ENCODE measurements around the gene PCTP.

PCTP gene

DNA sequence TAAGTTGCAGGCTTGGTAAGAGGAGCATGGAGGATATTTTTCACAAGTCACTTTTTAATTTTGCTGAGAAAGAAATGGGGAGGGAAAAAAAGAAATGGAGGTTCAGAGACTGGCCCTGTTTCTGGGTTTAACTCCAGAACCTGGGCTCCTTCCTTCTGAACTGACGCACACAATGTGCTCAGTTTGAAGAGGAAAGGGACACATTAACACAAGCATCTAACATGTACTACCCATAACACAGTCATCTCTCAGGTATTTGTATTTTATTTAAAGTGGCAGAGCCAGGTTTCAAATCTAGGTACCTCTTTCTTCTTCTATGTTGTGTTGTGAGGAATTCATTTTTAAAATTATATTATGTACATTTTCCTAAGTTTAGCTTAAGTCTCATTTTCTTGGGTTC is 22.9 kb upstream of the PCTP start:
- DNase-seq (ENCODE audit: low read depth in 2 of 2) = no peak

DNA sequence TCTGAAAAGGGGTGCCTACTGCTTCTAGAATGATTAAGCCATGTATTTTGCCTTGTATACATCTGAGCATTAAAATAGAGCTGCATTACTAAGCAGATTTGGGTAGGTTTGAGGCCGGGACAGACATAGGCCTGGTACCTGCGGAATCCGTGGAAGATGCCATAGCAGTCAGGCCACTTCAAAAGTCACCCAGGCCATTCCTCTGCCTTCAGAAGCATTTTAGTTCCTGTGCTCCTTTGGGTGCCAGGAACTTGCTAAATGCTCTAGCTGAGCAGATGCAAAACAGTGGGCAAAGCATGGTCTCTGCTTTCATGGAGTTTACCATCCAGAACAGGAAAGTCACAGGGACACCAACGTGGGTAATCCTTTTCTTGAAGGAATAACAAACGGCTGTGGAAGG is 22.5 kb upstream of the PCTP start:
- no peak for DNase-seq (ENCODE audit: low read depth in 2 of 2)

DNA sequence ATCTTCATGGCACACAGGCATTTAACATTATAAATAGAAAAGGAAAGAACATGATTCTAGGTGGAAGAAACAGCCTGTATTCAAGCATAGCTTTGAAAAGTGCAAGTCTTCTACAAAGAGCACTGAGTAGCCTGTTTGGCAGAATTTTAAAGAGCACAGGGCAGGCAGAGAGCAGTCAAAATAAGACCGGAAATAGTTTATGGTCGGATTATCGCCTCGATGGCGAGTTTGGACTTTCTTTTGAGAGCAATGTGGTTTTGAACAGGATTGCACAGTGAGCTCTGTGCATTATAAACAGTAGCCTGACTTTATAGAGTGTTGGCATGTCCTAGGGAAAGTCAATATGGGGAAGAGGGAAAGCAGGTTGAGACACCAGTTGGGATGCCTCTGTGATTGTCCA is 22.0 kb upstream of the PCTP start:
- DNase-seq (ENCODE audit: low read depth in 2 of 2) = no peak

DNA sequence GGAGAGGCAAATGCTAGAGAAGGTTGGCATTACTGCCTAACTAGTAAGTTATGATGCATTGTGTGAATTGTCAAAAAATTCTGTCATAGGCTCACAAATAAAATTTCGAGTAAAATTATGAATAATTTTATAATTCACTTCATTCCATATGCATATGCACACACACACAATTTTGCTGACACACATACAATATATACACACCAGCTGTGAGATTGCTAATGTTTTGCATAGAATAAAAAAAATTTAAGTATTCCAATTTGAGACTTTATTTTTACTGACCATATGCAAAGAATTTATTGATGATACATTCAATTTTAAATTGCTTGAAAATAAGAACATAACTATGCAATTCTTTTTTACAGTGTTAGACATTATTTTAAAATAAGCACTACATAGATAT is 21.4 kb upstream of the PCTP start:
- DNase-seq (ENCODE audit: low read depth in 2 of 2) = no peak

DNA sequence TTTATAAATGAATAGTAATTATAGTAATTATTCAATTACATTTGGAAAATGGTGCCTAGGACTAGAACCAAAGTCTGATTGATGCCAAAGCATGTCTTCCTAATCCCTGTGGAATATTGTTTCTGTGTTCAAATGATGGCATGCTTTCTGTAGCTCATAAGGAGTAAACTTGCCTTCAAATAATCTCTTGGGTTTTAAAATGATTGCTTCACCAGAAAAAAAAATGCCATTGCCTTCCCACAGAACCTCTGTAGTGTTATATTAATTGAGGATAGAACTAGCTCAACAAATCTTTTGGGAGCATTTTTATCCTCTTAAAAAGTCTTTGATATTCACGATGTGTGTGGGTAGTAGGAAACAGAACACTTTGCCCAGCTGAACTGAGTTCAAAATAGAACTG is 20.5 kb upstream of the PCTP start:
- no peak for DNase-seq (ENCODE audit: low read depth in 2 of 2)

DNA sequence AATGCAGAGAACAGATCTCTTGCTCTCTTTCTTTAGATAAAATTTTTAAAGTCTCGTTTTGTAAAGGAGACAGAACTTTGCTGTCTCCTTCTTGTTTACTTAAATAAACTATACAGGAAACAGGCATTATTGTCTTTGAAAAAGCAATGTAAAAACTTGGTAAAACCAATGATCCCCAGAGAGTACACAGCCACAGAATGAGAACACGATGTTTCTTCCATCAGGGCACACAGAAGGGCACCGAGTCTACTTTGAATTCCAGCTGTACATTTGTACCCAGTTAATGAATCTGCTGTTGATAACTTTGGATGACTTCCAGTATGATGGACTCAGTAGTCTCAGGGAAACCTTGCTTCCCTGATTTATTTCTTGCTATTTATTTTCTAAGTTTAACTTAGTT is 20.0 kb upstream of the PCTP start:
- no peak for DNase-seq (ENCODE audit: low read depth in 2 of 2)

DNA sequence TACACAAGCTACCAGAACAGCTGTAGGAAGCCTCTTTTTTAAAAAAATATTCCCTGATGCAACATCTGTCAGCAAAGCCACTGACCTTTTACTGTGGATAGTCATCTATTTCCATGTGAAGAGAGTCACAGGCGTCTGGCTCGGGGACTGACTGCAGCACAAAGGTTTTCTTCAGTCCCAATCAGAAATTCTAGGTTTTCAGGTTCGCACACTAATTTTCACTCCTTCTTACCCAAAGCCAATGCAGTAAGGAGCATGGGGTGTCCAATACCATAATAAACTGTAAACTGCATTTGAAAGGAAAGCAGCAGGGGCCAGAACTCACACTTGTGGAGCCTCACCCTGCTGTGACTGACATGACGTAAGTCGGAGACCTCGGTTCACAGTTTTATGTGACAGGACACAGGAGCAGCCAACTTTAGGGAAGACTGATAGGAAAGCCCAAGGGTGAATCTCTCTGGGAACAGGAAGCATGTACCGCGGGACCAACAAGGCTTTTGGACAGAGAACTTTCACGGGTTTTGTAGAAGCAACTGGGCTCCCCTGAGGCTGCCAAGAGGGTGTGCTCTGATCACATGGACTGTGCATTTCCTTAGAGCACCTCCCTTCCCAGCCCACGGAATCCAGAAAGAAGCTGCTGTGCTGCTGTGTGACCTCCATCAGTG is 19.1 kb upstream of the PCTP start:
- DNase-seq (ENCODE audit: low read depth in 2 of 2) = no peak

DNA sequence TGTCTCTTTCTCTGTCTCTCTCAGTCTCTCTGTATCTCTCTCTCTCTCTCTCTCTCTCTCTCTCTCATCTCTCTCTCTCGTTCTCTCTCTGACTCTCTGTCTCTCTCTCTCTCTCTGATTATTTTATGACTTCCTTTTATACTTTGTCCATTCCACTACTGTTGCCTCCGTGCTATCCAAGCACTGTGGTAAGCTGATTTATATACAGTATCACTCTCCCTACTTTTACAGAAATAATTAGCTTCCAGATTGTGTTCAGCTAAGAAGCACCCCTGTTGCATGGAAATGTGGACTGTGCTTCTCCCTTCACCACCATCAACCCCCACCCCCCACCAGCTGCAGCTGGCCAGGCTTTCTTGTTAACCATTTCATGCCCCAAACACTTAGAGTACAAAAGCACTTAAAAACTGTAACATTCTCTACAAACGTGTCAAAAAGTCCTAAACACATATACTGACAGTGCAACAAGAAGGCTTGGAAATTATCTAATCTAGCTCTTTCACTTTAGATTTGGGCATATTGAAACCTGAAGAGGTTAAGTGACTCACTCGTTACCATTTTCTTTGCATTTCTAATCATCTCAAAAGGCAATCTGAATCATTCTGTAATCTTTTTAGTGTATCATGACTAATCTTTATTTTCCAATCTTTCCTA is 16.6 kb upstream of the PCTP start:
- DNase-seq (ENCODE audit: low read depth in 2 of 2) = no peak

DNA sequence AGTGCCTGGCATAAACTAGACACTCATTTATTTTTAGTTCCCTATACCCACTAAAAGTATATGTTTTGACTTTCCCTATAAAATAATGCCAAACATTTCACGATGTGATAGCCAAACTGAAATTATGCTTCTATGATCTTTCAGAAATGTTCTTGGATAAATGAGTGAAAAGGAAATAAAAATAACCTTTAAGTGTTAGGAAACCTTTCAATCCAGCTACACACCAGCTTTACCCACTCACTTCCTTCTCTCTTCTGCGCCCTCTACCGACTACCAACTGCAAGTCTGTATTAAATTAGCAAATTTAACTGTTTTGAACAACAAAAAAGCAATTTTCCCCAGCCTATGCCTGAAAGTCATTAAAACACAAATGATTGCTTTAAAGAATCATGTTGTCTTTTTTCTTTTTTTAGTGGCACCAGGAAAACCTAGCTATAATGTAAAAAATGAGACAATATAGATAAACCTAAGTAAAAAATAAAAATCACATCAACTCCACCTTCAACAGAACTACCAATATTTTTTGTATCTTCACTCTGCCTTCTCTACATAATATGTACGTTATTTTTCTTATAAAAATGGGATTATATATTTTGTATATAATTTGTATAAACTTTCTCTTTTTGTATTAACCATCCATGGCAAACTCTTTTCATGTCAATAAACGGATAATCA is 15.0 kb upstream of the PCTP start:
- no peak for DNase-seq (ENCODE audit: low read depth in 2 of 2)

DNA sequence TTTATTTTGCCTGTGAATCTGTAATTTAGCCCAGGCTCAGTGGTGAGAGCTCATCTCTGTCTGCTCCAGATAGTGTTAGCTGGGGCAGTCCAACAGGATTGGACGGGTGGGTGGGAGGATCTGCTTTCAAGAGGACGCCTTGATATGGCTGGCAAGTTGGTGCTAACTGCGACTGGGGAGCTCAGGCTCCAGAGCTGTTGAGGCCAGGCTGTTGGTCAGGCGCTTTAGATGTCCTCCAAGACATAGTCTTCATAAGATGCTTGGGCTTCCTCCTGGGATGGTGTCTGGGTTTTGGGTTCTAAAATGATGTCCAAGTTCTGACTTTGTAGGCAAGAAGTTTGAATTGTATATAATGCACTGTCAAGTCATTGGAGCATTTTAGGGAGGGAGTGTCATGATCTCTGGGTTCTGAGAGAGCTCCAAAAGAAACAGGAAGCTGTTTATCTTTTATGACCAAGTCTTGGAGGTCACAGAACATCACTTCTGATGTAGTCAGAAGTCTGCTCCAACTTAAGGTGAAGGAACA is 12.8 kb upstream of the PCTP start:
- no peak for DNase-seq (ENCODE audit: low read depth in 2 of 2)

DNA sequence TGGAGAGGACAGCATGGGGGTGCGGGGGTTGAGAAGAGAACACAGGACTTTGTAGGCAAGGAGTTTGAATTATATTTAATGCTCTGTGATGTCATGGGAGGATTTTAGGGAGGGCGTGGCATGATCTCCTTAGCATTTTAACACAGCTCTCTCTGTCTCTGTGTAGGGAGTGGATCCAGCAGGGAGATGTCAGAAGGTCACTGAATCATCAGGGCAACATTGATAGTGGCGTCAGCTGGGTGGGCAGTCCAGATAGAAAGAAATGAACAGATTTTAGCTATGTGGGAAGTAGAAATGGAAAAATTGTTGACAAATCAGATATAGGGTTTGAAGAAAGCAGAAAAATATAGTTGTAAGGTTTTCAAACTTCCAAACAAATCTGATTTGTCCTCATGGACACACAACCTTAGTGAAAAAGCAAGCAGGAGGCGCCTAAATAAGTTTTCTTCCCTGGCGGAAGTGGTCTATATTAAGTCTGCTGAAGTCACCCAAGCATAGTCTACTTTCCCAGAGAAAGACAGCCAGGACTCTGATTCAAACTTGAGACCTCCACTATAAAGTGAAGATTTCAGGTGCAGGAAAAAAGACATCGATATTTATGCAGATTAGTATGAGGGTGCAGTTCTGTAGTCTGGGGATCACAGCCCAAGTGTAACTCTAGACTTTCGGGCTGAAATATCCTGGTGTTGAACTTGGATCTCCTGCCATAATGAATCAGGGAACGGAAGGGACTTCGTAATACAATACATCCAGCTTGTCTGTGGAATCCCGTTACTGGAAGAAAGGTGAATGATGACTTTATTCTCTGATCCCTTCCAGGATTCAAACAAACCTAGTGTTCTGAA is 10.1 kb upstream of the PCTP start:
- DNase-seq (ENCODE audit: low read depth in 2 of 2) = no peak

DNA sequence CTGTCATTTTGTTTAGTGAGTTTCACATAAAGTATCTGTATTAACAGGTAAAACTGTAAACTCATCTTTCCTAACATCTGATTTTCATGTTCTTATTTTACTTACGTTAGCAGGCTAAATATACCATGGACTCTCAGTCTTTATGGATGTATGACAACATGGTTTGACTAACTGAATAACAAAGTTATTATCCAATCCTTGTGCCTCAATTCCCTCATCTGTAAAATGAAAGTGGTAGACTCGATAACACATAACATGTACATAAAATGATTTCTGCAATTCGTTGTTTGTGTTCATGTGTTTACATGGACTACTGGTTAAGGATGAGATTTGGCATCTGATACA is 9.5 kb upstream of the PCTP start:
- DNase-seq (ENCODE audit: low read depth in 2 of 2) = no peak

DNA sequence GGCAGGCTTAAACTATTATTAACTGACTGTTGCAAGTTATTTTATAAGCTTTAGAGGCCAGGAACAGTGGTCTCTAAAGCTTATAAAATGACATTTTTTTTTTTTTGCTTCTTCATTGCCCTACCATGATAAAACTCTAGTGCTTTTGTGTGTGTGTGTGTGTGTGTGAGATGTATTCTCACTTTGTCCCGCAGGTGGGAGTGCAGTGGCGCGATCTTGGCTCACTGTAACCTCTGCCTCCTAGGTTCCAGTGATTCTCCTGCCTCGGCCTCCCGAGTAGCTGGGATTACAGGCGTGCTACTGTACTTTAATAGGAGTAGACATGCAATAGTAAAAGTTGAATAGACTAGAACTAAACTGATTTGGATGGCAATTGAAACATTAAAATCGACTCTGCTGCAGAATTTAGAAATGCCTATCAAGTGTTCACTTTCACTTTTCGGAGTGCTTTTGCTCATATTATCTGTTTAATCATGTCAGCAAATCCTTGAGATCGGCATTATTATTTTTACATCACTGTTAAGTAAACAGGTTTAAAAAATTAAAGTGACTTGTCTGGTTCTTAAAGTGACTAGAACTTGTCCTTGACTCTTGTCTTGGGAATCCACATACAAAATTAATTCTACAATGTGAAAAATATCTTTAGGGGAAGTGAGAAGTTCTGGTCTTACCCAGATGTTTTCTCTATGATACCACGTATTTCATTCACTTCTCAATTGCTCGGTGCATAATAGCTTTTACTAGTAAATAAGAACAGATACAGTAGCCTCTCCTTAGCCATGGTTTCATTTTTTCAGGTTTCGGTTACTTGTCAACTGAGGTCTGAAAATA is 8.4 kb upstream of the PCTP start:
- DNase-seq (ENCODE audit: low read depth in 2 of 2) = no peak

DNA sequence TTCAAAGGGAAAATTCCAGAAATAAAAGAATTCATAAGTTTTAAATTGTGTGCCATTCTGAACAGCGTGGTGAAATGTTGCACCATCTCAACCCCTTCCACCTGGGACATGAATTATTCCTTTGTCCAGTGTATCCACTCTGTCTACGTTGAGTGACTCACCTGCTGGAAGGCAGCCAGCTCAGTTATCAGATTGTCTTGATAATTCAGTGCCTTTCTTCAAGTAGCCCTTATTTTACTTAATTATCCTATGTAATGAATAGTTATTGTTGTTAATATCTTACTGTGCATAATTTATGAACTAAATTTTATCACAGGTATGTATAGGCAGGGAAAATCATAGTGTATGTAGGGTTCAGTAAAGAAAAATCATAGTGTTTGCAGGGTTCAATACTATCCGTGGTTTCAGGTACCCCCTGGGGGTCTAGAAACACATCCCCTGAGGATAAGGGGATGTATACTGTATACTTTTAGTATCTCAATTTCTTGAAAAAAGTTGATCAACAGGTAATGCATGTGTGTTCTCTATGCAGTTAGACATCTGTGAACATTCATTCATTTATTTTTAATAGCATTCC is 7.7 kb upstream of the PCTP start:
- DNase-seq (ENCODE audit: low read depth in 2 of 2) = no peak

DNA sequence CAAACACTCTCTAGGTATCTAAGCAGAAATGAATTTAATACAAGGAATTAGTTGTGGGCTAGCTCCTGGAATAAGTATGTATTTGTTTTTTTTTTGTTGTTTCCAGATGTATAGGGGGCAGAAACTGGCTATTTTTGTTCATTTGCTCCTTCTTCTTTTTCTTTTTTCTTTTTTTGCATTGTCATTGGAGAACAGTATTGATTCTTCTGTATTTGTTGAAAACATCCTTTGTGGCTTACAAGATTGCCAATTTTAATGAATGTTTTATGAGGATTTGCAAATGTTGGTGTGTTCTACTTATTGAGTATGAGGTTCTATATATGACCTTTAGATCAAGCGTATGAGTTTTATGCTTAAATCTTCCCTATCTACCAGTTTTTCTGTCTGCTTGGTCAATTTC is 5.6 kb upstream of the PCTP start:
- no peak for DNase-seq (ENCODE audit: low read depth in 2 of 2)

DNA sequence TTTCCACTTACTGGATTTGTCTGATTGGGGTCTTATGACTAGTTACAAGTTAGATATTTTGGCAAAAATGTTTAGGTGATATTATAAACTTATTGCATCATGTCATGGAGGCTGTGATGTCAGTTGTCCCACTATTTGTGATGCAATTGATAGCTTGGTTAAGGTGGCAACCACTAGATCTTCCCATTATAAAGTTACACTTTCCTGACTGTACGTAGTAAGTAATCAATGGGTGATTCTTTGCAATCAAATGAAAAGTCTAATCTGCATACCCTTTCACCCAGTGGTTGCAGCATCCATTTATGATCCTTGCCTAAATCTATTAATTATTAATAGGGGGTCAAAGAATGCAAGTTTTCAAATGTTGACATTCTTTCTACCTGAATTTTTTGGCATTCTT is 4.4 kb upstream of the PCTP start:
- DNase-seq (ENCODE audit: low read depth in 2 of 2) = no peak

DNA sequence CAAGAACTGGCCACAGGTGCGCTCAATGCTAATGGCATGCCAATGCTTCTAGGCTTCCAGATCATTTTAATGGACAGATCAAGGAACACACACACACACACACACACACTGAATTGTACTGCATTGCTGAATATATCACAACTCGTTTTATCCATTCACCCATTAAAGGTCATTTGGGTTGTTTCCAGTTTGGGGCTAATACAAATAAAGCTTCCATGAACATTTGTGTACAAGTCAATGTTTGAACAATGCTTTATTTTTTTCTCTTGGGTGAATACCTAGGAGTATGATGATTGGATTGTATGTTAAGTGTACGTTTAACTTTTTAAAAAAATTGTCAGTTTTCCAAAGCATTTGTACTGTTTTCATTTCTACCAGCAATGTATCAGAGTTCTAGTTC is 3.6 kb upstream of the PCTP start:
- no peak for DNase-seq (ENCODE audit: low read depth in 2 of 2)

DNA sequence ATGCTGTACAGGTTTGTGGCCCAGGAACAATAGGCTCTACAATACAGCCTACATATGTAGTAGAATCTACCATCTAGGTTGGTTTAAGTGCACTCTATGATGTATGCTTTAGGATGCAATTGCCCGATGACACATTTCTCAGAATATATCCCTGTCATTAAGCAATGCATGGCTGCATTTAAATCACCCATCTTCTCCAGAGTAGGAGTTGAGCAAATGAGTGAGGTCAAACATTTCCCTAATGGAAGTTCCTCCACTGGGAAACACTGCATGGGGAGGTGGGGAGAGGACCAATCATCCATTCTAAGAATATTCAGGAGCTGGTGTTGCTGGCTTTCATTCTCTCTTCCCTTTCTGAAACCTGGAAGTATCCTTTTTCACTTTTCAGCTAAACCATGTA is 2.0 kb upstream of the PCTP start:
- no peak for DNase-seq (ENCODE audit: low read depth in 2 of 2)

DNA sequence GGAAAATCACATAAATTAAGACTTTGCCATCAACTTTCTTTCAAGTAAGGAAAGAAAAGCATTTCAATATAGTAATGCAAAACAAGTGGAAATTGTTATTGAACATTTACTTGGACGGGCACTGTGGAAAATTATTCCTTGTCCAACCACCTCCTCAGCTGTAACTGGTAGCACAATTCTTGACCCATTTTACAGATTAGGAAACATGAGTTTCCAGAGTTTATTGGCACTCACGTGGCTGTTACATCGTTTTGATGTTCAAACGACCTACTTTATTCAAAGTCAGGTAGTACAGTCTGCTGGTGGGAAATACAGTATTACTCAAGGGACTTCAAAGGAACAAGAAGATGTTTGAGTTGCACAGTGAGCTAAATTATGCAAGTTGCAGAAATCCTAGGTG is 866 bp upstream of the PCTP start:
- no peak for DNase-seq (ENCODE audit: low read depth in 2 of 2)

DNA sequence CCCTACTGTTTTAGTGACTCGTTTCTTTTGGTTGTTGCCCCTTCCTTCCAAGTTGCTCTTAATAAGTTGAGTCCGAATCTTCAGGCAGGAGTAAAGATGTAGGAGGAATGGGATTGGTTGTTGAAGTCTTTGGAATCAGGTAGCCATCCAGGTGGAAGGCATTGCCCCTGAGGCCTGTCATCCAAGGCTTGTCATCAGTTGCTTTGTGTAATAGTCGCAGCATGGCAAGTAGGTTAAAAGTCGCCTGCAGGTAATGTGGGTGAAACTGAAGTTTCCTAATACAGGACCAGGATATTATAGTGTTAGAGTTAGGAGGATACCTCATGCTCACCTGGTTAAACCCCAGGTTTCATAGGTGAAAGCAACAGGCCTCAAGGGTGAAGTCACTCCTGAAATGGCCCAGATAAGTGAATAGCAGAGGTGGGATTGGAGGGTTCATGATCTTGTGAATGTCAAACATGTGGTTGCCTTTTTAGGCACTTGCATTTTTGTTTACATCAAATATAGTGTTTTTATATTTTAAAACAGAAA is 934 bp downstream of the PCTP start:
- DNase-seq (ENCODE audit: low read depth in 2 of 2) = no peak

DNA sequence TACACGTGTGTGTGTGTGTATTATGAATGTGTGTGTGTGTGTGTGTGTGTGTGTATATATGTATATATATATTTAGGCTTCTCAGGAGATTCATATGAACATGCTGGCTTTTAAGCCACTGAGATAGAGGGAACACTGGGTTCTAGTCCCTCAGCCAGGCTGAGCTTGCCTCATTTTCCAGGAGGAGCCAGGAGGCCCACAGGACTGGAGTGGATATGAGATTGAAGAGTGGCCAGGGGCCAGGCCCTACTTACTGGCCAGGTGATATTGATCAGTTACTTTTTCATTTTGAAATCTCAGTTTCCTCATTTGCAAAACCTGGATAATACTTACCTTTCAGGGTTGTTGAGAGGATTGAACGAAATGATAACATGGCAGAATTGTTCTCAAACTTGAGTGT is 5.8 kb downstream of the PCTP start:
- no peak for DNase-seq (ENCODE audit: low read depth in 2 of 2)
